ENCODE results near the gene WNT5A. TPM values are rescaled to one million over a fixed set of nuclear protein-coding genes. Genes with fewer than 3 reads are reported as not detected.
"Not testable (repeated sequence)": the region's sequence is repeated elsewhere in the genome, so short reads cannot be mapped to it uniquely, and the experiment has no call there.

Gene WNT5A
- total and polyA plus RNA-seq, 2 experiments from 2014 or later: 31.6 to 129 TPM

DNA sequence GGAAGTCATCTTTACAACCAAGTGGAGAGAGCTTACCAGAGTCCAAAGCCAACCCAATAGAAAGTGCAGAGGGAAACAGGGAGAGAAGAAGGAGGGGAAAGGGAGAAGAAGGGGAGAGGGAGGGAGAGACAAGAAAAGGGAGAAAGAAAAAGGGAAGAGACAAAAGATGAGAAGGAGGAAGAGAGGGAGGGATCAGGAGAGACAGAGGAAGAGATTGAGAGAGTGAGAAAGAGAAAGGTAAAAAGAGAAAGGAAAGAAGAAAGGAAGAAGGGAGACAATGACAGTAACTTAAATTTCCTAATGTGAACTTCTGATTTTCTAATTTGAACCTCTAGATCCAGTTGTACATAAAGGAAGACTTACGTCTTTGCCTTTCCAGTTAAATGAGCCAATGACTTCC lies 20.7 kb upstream of the WNT5A start:
- Histone ChIP-seq H3K27me3 (no peaks in the 10 kb centered on the region), H3K4me3 (no peak overlapping the region), H3K9me2 (replicated peaks; ENCODE audit: insufficient read depth) (no peaks in the 10 kb centered on the region), H4K20me1 (ENCODE audit: insufficient read depth, poor library complexity, severe bottlenecking) (no peaks in the 10 kb centered on the region), H3K4me1 (ENCODE audit: insufficient read depth) (peaks cover 20% of the 10 kb centered on the region), H3K79me2 (no peaks in the 10 kb centered on the region), H3K36me3 (replicated peaks; ENCODE audit: insufficient read depth, low read depth) (no peaks in the 10 kb centered on the region), H2AFZ (no peak overlapping the region), H3K9me3 (ENCODE audit: low read depth) (no peaks in the 10 kb centered on the region), H3K27ac (no peak overlapping the region), H3K4me2 (no peak overlapping the region)
- DNase-seq (ENCODE audit: low spot score): no peak
- 86% methylated on average over 1 of the region's 1 CpG for WGBS (ENCODE audit: low lambda C conversion rate, missing lambda C conversion rate)
- TF ChIP-seq EZH2phosphoT487 (IDR thresholded peaks at IDR 0.05; ENCODE audit: low read depth, severe bottlenecking, unreplicated experiment) (no peak), EZH2 (IDR thresholded peaks at IDR 0.05; ENCODE audit: borderline replicate concordance) (no peak)
- TF ChIP-seq, protein P1, sequence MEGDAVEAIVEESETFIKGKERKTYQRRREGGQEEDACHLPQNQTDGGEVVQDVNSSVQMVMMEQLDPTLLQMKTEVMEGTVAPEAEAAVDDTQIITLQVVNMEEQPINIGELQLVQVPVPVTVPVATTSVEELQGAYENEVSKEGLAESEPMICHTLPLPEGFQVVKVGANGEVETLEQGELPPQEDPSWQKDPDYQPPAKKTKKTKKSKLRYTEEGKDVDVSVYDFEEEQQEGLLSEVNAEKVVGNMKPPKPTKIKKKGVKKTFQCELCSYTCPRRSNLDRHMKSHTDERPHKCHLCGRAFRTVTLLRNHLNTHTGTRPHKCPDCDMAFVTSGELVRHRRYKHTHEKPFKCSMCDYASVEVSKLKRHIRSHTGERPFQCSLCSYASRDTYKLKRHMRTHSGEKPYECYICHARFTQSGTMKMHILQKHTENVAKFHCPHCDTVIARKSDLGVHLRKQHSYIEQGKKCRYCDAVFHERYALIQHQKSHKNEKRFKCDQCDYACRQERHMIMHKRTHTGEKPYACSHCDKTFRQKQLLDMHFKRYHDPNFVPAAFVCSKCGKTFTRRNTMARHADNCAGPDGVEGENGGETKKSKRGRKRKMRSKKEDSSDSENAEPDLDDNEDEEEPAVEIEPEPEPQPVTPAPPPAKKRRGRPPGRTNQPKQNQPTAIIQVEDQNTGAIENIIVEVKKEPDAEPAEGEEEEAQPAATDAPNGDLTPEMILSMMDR (IDR thresholded peaks at IDR 0.05; ENCODE audit: poor library complexity): no peak

DNA sequence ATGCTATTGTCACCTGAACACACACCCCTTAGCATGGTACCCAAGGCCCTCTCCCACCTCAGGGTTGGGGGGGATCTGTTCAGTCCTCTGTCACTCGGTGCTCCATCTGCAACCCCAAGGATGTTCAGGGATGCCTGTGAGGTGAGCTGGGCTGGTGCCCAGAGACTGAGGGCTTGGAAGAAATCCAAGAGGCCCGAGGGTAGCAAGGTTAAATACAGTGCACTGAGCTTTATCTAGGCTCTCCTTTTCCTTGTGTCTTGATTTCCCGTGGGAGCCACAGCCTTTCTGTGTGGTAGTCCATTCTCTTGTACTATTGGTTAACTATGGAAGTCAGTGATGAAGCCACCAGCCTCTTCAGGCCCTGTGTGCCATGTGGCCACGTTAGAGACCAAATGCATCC lies 18.7 kb upstream of the WNT5A start:
- WGBS (ENCODE audit: low lambda C conversion rate, missing lambda C conversion rate): 85% methylated on average over 4 of the region's 4 CpGs
- no peak overlapping the region for H3K27ac ChIP-seq
- H3K36me3 ChIP-seq (replicated peaks; ENCODE audit: insufficient read depth, low read depth): no peaks in the 10 kb centered on the region
- no peak overlapping the region for H3K4me3 ChIP-seq
- H2AFZ ChIP-seq: no peak overlapping the region
- no peaks in the 10 kb centered on the region for H4K20me1 ChIP-seq (ENCODE audit: insufficient read depth, poor library complexity, severe bottlenecking)
- no peaks in the 10 kb centered on the region for H3K9me3 ChIP-seq (ENCODE audit: low read depth)
- TF ChIP-seq, protein P1 (IDR thresholded peaks at IDR 0.05; ENCODE audit: poor library complexity): no peak
- TF ChIP-seq EZH2phosphoT487 (IDR thresholded peaks at IDR 0.05; ENCODE audit: low read depth, severe bottlenecking, unreplicated experiment) (no peak), EZH2 (IDR thresholded peaks at IDR 0.05; ENCODE audit: borderline replicate concordance) (no peak)
- no peaks in the 10 kb centered on the region for H3K79me2 ChIP-seq
- no peaks in the 10 kb centered on the region for H3K9me2 ChIP-seq (replicated peaks; ENCODE audit: insufficient read depth)
- no peak for DNase-seq (ENCODE audit: low spot score)
- no peaks in the 10 kb centered on the region for H3K27me3 ChIP-seq
- H3K4me1 ChIP-seq (ENCODE audit: insufficient read depth): peaks cover 7% of the 10 kb centered on the region
- H3K4me2 ChIP-seq: no peak overlapping the region

DNA sequence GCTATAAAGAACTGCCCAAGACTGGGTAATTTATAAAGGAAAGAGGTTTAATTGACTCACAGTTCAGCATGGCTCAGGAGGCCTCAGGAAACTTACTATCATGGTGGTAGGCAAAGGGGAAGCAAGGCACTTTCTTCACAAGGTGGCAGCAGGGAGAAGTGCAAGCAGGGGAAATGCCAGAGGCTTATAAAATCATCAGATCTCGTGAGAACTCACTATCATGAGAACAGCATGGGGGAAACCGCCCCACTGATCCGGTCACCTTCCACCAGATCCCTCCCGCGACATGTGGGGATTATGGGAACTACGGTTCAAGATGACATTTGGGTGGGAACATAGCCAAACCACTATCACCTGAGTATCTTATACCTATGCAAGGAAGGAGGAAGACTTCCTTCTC lies 18.0 kb upstream of the WNT5A start:
- not testable (repeated sequence) for H3K27me3 ChIP-seq; H3K4me1 ChIP-seq (ENCODE audit: insufficient read depth); H3K4me3 ChIP-seq; H2AFZ ChIP-seq; H4K20me1 ChIP-seq (ENCODE audit: insufficient read depth, poor library complexity, severe bottlenecking); H3K79me2 ChIP-seq; H3K36me3 ChIP-seq (replicated peaks; ENCODE audit: insufficient read depth, low read depth); H3K27ac ChIP-seq; H3K9me2 ChIP-seq (replicated peaks; ENCODE audit: insufficient read depth); H3K4me2 ChIP-seq; H3K9me3 ChIP-seq (ENCODE audit: low read depth)
- TF ChIP-seq, protein P1 (IDR thresholded peaks at IDR 0.05; ENCODE audit: poor library complexity): peak; percentile 42
- 59% methylated on average over 6 of the region's 6 CpGs for WGBS (ENCODE audit: low lambda C conversion rate, missing lambda C conversion rate)
- peak; percentile 55 for DNase-seq (ENCODE audit: low spot score)

DNA sequence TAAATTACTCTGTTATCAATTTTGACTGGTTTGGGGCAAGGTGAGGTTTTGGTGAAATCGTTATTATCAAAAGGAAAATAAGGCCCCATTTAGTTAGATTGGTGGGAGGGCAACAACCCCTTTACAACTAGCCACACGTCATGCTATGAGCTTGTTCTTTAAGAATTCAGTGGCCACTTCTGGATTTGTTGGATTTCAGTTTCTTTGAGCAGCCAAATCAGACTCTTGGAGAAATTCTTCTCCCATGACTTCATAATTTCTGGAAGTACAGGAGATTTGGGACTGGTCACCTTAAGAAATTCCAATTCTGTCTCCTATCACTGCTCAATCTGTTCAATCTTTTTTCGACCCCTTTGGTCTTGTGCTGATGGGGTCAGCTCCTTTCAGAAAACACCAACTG lies 14.8 kb upstream of the WNT5A start:
- no peak overlapping the region for H2AFZ ChIP-seq
- TF ChIP-seq EZH2 (IDR thresholded peaks at IDR 0.05; ENCODE audit: borderline replicate concordance) (no peak), EZH2phosphoT487 (IDR thresholded peaks at IDR 0.05; ENCODE audit: low read depth, severe bottlenecking, unreplicated experiment) (no peak)
- TF ChIP-seq, protein P1 (IDR thresholded peaks at IDR 0.05; ENCODE audit: poor library complexity): no peak
- H4K20me1 ChIP-seq (ENCODE audit: insufficient read depth, poor library complexity, severe bottlenecking): no peaks in the 10 kb centered on the region
- no peak overlapping the region for H3K27ac ChIP-seq
- no peaks in the 10 kb centered on the region for H3K27me3 ChIP-seq
- no peaks in the 10 kb centered on the region for H3K36me3 ChIP-seq (replicated peaks; ENCODE audit: insufficient read depth, low read depth)
- no peak for DNase-seq (ENCODE audit: low spot score)
- no peak overlapping the region for H3K4me3 ChIP-seq
- H3K4me2 ChIP-seq: no peak overlapping the region
- no peaks in the 10 kb centered on the region for H3K79me2 ChIP-seq
- no peaks in the 10 kb centered on the region for H3K9me2 ChIP-seq (replicated peaks; ENCODE audit: insufficient read depth)
- H3K4me1 ChIP-seq (ENCODE audit: insufficient read depth): peaks cover 4% of the 10 kb centered on the region
- 92% methylated on average over 3 of the region's 3 CpGs for WGBS (ENCODE audit: low lambda C conversion rate, missing lambda C conversion rate)
- no peaks in the 10 kb centered on the region for H3K9me3 ChIP-seq (ENCODE audit: low read depth)

All from hepatocyte (in vitro differentiated cells).